Hematopoietic multipotent progenitor cell (in vitro differentiated cells): ENCODE measurements around the gene EXOC6. TPM values are rescaled to one million over a fixed set of nuclear protein-coding genes. Genes with fewer than 3 reads are reported as not detected.
A peak's percentile ranks its signal among the peaks of the same experiment; 100 is the strongest.

Experiments used
- DNase-seq, 3 donors: peaks; one replicate each; pipeline ENCODE4 v3.0.0-alpha.2; 2011 to 2015; ENCODE audit warnings: low read depth in 2 of 3, low spot score in 2 of 3
- total RNA-seq: library from RNA; depleted of rRNA; stranded (reverse); fragments of >200 nt; gene quantifications from one replicate; pipeline ENCODE4 v1.2.3, GENCODE V29; 2012

Gene EXOC6
- total RNA-seq, 1 donor: 14.0 TPM

GRCh38 chr10:92832121-92832520 lies 16.2 kb upstream of the EXOC6 start:
- DNase-seq: no peak

GRCh38 chr10:92832998-92833650 lies 15.2 kb upstream of the EXOC6 start:
- DNase-seq: no peak

GRCh38 chr10:92834331-92834730 lies 14.0 kb upstream of the EXOC6 start:
- DNase-seq: no peak

GRCh38 chr10:92834986-92835385 lies 13.3 kb upstream of the EXOC6 start:
- no peak for DNase-seq

GRCh38 chr10:92837456-92837855 lies 10.9 kb upstream of the EXOC6 start:
- DNase-seq: peak in 1 of 3 donors; percentile 25

GRCh38 chr10:92839191-92840085 lies 8.9 kb upstream of the EXOC6 start:
- DNase-seq: peak in 2 of 3 donors; percentile 51 to 68

GRCh38 chr10:92844746-92845145 lies 3.6 kb upstream of the EXOC6 start:
- DNase-seq: peak in 1 of 3 donors; percentile 26

GRCh38 chr10:92845921-92846320 lies 2.4 kb upstream of the EXOC6 start:
- peak in 2 of 3 donors; percentile 39 to 78 for DNase-seq

- DNase-seq: peak in 1 of 3 donors; percentile 26
Measured at GRCh38 chr10:92846344-92846743, 2.0 kb upstream of the EXOC6 start.

GRCh38 chr10:92846854-92847201 lies 1.5 kb upstream of the EXOC6 start:
- DNase-seq: no peak

GRCh38 chr10:92847202-92847864 lies 987 bp upstream of the EXOC6 start:
- no peak for DNase-seq

GRCh38 chr10:92848037-92848440 lies 281 bp upstream of the EXOC6 start:
- no peak for DNase-seq

- no peak for DNase-seq
Measured at GRCh38 chr10:92849234-92849525, 860 bp downstream of the EXOC6 start.

- no peak for DNase-seq
Measured at GRCh38 chr10:92849576-92850090, 1.3 kb downstream of the EXOC6 start.

- no peak for DNase-seq
Measured at GRCh38 chr10:92850185-92850584, 1.9 kb downstream of the EXOC6 start.

- no peak for DNase-seq
Measured at GRCh38 chr10:92851003-92851402, 2.7 kb downstream of the EXOC6 start.

- DNase-seq: no peak
Measured at GRCh38 chr10:92855560-92855959, 7.2 kb downstream of the EXOC6 start.

- DNase-seq: peak in 1 of 3 donors; percentile 38
Measured at GRCh38 chr10:92857904-92858514, 9.7 kb downstream of the EXOC6 start.

- DNase-seq: no peak
Measured at GRCh38 chr10:92867235-92867634, 18.9 kb downstream of the EXOC6 start.

GRCh38 chr10:92868036-92868435 lies 19.7 kb downstream of the EXOC6 start:
- DNase-seq: no peak

- DNase-seq: no peak
Measured at GRCh38 chr10:92868557-92868956, 20.2 kb downstream of the EXOC6 start.
